Measurements from ENCODE around the gene SLC5A9. TPM values are rescaled to one million over a fixed set of nuclear protein-coding genes. Genes with fewer than 3 reads are reported as not detected.

Gene SLC5A9
- total and polyA plus RNA-seq, 2 experiments from 2014 or later: 0.10 TPM

GRCh38 chr1:48217856-48218255, 4.7 kb upstream of the SLC5A9 start (continued):
- TF ChIP-seq ZNF462 (CRISPR knock-in tag; IDR thresholded peaks at IDR 0.05) (no peak), JUNB (IDR thresholded peaks at IDR 0.05; ENCODE audit: unreplicated experiment) (no peak)

- Histone ChIP-seq H3K36me3 (ENCODE audit: insufficient read depth) (no peaks in the 10 kb centered on the region), H3K27me3 (ENCODE audit: insufficient read depth) (no peaks in the 10 kb centered on the region), H3K9me2 (ENCODE audit: insufficient read depth) (peaks cover 11% of the 10 kb centered on the region), H3K4me2 (no peak overlapping the region), H3K4me3 (no peak overlapping the region), H2AFZ (no peak overlapping the region), H3F3A (replicated peaks; ENCODE audit: low read depth) (no peaks in the 10 kb centered on the region), H3K79me2 (replicated peaks; ENCODE audit: insufficient read depth) (no peaks in the 10 kb centered on the region), H3K27ac (ENCODE audit: low read depth) (no peak overlapping the region), H3K4me1 (ENCODE audit: insufficient read depth) (peaks cover under 1% of the 10 kb centered on the region), H4K20me1 (replicated peaks; ENCODE audit: insufficient read depth) (no peaks in the 10 kb centered on the region)
- DNase-seq (ENCODE audit: low spot score) (no peak), ATAC-seq (no peak)
- H3K4me3 Mint-ChIP-seq: no peak overlapping the region
- H3K27me3 Mint-ChIP-seq (ENCODE audit: insufficient read depth, low read depth, poor library complexity): peaks cover 4% of the 10 kb centered on the region
- no peak overlapping the region for H3K27ac Mint-ChIP-seq
- peaks cover 11% of the 10 kb centered on the region for H3K4me1 Mint-ChIP-seq
- no peaks in the 10 kb centered on the region for H3K9me3 Mint-ChIP-seq
- no peaks in the 10 kb centered on the region for H3K36me3 Mint-ChIP-seq (ENCODE audit: low read depth)
- no peak for TF ChIP-seq ZNF114 (CRISPR knock-in tag; IDR thresholded peaks at IDR 0.05)
- TF ChIP-seq CREB1 (CRISPR knock-in tag; IDR thresholded peaks at IDR 0.05; ENCODE audit: low read depth): no peak
- no peak for TF ChIP-seq POLR2AphosphoS5 (IDR thresholded peaks at IDR 0.05; ENCODE audit: low read depth)
- TF ChIP-seq EZH2phosphoT487 (IDR thresholded peaks at IDR 0.05; ENCODE audit: unreplicated experiment): no peak
- TF ChIP-seq ETS1 (IDR thresholded peaks at IDR 0.05): no peak
- no peak for TF ChIP-seq NANOG (IDR thresholded peaks at IDR 0.05; ENCODE audit: borderline replicate concordance)
- no peak for TF ChIP-seq REST (IDR thresholded peaks at IDR 0.05; ENCODE audit: unreplicated experiment)
These were observed 2.7 kb upstream of the SLC5A9 start for GRCh38 chr1:48219803-48220202.

All from GM23338 (cell line).